OCI-LY3 (cell line): ENCODE data around the gene CNTNAP2.

Experiments used
- EZH2phosphoT487 ChIP-seq: fragments of 200-600 bp; shearing (Covaris generic); IDR thresholded peaks from 2 replicates; pipeline ENCODE4 v1.6.1; 2018; ENCODE audit warnings: antibody characterized with exemption, mixed run types, low read depth
- TF ChIP-seq, protein P1 (sequence below): fragments of 200-600, 300-600 bp; sonication (generic); IDR thresholded peaks from 2 replicates; pipeline ENCODE4 v1.5.1; 2014; ENCODE audit warnings: antibody characterized with exemption, low read length, low read depth

- TF ChIP-seq, protein P1, sequence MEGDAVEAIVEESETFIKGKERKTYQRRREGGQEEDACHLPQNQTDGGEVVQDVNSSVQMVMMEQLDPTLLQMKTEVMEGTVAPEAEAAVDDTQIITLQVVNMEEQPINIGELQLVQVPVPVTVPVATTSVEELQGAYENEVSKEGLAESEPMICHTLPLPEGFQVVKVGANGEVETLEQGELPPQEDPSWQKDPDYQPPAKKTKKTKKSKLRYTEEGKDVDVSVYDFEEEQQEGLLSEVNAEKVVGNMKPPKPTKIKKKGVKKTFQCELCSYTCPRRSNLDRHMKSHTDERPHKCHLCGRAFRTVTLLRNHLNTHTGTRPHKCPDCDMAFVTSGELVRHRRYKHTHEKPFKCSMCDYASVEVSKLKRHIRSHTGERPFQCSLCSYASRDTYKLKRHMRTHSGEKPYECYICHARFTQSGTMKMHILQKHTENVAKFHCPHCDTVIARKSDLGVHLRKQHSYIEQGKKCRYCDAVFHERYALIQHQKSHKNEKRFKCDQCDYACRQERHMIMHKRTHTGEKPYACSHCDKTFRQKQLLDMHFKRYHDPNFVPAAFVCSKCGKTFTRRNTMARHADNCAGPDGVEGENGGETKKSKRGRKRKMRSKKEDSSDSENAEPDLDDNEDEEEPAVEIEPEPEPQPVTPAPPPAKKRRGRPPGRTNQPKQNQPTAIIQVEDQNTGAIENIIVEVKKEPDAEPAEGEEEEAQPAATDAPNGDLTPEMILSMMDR = no peak
- TF ChIP-seq EZH2phosphoT487 = no peak
These were observed 1091.4 kb downstream of the CNTNAP2 start for GRCh38 chr7:147207988-147208387.
